HCEC 1CT (cell line): ENCODE data around the gene ZNF778.
A peak's percentile ranks its signal among the peaks of the same experiment; 100 is the strongest.

ENCODE experiments used
- DNase-seq: peaks from one replicate; pipeline ENCODE4 v3.0.0-alpha.2; 2017

Gene ZNF778

GRCh38 chr16:89217388-89218191 lies at the start of gene ZNF778:
TSS of gene ZNF778 (plus strand) at chr16:89217703. CDS start at chr16:89221128, 3,425 bp downstream.
- peak; percentile 83 for DNase-seq

GRCh38 chr16:89168381-89169189 lies 48.9 kb upstream of the ZNF778 start:
- no peak for DNase-seq

- DNase-seq, result no peak
Measured at GRCh38 chr16:89169778-89170177, 47.7 kb upstream of the ZNF778 start.

GRCh38 chr16:89170346-89171215 lies 46.9 kb upstream of the ZNF778 start:
- no peak for DNase-seq

- peak; percentile 47 for DNase-seq
Measured at GRCh38 chr16:89171216-89172170, 46.0 kb upstream of the ZNF778 start, which contains the start of gene CDH15. TSS of gene CDH15 (plus strand) at chr16:89171748. CDS start at chr16:89171832, 84 bp downstream.

GRCh38 chr16:89172171-89172527 lies 45.4 kb upstream of the ZNF778 start:
- DNase-seq, result no peak

GRCh38 chr16:89172528-89173173 lies 44.9 kb upstream of the ZNF778 start:
- no peak for DNase-seq

GRCh38 chr16:89173174-89173921 lies 44.2 kb upstream of the ZNF778 start:
- no peak for DNase-seq

- no peak for DNase-seq
Measured at GRCh38 chr16:89174055-89174827, 43.3 kb upstream of the ZNF778 start.

GRCh38 chr16:89174877-89175276 lies 42.6 kb upstream of the ZNF778 start:
- no peak for DNase-seq

- DNase-seq, result no peak
Measured at GRCh38 chr16:89175280-89176146, 42.0 kb upstream of the ZNF778 start.

- DNase-seq, result no peak
Measured at GRCh38 chr16:89176147-89176690, 41.3 kb upstream of the ZNF778 start.

- DNase-seq, result no peak
Measured at GRCh38 chr16:89176717-89177116, 40.8 kb upstream of the ZNF778 start.

GRCh38 chr16:89177501-89177900 lies 40.0 kb upstream of the ZNF778 start:
- DNase-seq, result no peak

GRCh38 chr16:89178453-89179147 lies 38.9 kb upstream of the ZNF778 start:
- no peak for DNase-seq

- DNase-seq, result no peak
Measured at GRCh38 chr16:89179148-89179484, 38.4 kb upstream of the ZNF778 start.

GRCh38 chr16:89179656-89180315 lies 37.7 kb upstream of the ZNF778 start:
- DNase-seq, result no peak
